NCI-H82 treated with DMSO at 0.1 percent for 48 hours (cell line): Measurements from ENCODE around the gene EEF1AKMT3.

ENCODE experiments used
- DNase-seq: peaks from one replicate; lab custom pipeline; 2025; ENCODE audit not compliant: unreplicated experiment; lab: John Stamatoyannopoulos, UW

Gene EEF1AKMT3

DNA sequence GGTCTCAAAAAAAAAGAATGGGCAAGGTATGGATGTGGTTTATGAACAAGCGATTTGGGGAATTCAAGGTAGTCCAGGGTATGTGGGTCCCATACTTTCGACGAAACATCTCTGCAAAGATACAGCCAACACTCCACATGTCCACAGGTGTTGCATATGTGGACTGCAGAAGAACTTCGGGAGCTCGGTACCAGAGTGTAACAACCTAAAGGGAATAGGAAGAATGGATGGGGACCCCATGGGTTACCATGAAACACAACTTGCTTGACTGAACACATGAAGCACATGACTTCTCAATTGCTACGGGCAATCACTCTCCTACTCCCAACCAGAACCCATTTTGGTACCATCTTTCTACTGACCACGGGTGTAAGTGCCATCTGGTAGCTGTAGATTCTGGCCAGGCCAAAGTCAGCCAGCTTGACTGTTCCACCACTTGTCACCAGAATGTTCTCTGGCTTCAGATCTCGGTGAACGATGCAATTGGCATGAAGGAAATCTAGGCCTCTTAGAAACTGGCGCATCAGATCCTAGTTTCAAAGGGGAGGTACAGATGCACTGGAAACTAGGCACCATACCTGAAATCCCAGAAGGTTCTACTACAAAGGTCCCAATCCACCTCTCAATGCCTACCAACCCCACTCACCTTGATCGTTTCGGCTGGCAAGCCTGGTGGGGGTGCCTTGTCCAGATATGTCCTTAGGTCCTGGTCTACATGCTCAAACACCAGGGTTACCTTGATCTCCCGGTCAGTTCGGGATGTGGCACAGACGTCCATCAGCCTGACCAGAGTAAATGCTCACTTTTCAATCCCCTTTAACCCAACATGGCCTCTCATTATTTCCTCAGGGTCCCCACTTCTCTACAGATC, 21.6 kb upstream of the EEF1AKMT3 start:
- DNase-seq, result no peak

GRCh38 chr12:57751432-57751787, 21.0 kb upstream of the EEF1AKMT3 start:
- DNase-seq, result no peak

GRCh38 chr12:57751788-57752667, 20.4 kb upstream of the EEF1AKMT3 start, which contains the start of gene CDK4:
CDK4 (minus strand) TSS chr12:57752310; CDS start chr12:57751717, 593 bp downstream.
- DNase-seq, result peak; percentile 98

- no peak for DNase-seq
Measured at GRCh38 chr12:57752668-57753000, 19.8 kb upstream of the EEF1AKMT3 start.

DNA sequence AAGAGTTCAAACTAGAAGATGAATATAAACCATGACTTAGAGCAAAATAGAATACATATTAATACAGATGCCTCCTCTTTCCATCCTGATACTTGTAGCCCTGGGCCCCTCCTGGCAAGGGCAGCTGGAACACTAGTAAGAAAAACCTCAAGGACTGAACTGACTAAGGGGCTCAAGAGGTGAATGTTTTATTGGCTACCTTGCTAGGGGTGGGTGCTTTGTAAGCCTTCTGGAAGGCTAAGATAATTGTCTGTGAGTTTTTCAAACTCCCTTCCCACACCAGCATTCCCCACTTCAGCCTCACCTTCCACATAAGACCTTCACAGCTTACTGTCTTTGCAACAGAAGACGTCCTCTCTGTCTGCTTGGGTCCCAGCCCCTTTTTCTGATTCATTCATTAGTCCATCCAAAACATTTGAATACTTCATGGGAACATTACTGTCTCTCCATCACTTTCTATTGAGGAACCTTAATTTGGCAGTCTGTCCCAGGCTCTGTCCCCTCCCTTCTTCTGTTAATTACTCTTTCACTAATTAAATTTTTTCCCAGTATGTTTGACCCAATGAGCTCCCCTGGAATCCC, 18.6 kb upstream of the EEF1AKMT3 start:
- DNase-seq, result no peak

DNA sequence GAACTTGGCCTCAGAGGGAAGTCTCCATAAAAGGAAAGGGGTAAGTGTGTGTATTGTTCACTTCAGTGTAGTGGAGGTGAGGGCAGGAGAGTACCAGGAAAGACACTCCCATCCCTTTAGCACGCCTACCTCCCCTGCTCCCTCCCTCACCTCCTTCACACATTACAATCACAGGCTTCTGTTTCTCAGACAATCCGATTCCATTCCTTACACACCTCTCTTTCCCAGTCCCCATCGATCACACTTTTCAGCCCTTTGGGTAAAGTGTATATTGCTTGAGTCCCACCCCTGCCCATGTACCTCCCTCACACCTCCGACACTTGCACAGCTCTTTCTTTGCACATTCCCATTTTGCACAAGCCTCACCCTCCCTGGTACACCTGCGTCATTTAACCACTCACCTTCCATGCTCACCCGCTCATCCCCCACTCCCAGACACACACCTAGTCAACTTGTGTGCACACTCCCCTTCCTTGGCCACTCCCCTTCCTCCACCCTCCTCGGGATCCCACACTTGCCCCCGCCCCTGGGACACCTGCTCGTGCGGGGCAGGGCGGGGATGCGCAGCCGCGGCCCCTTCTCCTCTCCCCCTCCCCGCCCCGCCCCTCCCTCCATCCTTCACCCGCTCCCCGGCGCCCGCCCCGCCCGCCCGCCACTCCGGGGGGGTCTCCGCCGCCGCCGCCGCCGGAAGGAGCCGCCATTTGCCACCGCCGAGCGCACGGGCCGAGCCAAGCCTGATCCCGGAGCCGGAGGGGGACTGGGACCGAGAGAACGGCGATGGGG, 17.8 kb upstream of the EEF1AKMT3 start, which contains the start of gene MARCHF9:
Gene MARCHF9 (plus strand): TSS at position 693 of the 783 bp plus-strand sequence. CDS start 426 bp downstream, outside the sequence.
- peak; percentile 76 for DNase-seq

DNA sequence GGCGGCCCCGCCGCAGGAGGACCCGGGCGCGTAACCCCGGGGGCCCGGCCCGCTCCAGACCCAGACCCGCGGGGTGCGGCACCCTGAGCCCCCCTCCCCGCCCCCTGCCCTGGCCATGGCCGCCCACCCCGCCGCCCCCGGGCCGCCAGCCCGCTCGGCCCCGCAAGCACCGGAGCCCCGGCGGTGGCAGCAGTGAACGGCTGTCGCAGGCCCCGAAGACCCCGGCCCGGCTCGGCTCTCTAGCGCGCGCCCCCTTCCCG, 17.3 kb upstream of the EEF1AKMT3 start:
- DNase-seq, result no peak

DNA sequence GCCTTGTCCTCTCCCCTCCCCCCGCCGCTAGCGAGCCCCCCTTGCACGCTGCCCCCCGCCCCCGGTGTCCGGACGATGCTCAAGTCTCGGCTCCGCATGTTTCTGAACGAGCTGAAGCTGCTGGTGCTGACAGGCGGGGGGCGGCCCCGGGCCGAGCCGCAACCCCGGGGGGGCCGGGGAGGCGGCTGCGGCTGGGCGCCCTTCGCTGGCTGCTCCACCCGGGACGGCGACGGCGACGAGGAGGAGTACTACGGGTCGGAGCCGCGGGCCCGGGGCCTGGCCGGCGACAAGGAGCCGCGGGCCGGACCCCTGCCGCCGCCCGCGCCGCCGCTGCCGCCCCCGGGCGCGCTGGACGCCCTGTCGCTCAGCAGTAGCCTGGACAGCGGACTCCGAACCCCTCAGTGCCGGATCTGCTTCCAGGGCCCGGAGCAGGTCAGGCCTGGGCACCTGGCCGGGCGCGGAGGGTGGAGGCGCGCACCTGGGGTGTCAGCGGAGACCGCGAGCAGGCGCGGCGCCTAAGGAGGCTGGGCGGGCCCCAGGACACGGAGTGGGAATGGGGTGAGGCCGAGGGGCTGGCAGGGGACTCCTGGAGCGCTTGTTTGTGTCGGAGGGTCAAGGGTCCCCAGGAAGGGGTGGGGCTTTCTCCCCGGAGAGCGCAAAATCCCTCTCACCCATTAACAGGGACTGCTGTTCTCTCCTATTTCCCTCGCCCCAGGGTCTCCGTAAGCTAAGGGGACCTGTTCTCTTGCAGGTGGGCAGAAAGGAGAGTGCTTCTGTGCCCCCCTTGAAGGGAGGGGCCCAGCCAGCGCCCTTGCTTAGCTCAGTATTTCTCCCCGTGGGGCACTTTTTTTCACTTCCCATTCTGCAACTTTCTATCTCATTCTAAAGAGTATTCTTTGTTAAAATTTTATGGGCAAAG, 16.7 kb upstream of the EEF1AKMT3 start:
- DNase-seq, result no peak

- peak; percentile 28 for DNase-seq
Measured at GRCh38 chr12:57756406-57757341, 15.7 kb upstream of the EEF1AKMT3 start.

DNA sequence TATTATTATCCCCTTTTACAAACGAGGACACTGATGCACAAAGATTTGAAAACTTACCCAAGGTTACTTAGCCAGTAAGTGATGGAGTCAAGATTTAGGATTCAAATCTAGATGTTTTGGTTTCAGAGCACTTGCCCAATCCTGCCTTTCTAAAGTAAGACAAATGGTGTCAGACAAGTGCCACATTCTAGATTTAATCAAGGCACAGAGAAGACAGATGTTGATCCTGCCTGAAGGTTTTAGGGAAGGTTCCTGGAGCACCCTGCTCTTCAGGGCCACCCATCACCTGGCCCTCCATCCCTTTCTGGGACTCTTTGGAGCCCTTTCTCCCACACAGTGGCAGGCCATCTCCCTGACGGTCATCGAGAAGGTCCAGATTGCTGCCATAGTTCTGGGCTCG, 14.6 kb upstream of the EEF1AKMT3 start:
- DNase-seq, result no peak

DNA sequence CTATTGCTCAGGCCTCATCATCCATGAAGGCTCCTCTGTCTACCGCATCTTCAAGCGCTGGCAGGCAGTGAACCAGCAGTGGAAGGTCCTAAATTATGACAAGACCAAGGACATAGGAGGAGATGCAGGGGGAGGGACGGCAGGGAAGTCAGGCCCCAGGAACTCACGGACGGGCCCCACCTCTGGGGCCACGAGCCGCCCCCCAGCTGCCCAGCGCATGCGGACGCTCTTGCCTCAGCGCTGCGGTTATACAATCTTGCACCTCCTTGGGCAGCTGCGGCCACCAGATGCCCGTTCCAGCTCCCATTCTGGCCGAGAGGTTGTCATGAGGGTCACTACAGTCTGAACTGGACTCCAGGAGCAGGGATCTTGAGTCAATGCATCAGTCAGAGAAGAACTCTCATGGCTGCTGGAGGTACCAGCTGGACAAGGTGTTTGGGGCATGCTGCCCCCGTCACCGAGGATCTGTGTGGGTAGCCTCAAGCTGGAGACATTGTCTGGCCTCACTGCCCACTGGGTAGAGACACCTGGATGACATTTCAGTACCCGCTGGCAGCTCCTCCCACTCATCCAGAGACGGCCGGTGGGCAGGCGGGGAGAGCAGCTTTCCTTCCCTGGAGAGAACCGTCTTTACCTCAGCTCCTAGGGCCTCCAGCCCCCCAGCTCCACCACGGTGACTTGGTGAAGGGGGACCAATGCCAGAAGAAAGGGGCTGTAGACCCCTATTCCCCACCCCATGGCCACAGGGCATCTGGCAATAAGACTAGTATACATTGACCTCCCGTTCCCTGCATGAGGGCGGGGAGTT, 13.7 kb upstream of the EEF1AKMT3 start:
- DNase-seq, result no peak

- peak; percentile 18 for DNase-seq
Measured at GRCh38 chr12:57759360-57759980, 12.9 kb upstream of the EEF1AKMT3 start.

GRCh38 chr12:57760347-57760982, 11.9 kb upstream of the EEF1AKMT3 start:
- DNase-seq, result no peak

DNA sequence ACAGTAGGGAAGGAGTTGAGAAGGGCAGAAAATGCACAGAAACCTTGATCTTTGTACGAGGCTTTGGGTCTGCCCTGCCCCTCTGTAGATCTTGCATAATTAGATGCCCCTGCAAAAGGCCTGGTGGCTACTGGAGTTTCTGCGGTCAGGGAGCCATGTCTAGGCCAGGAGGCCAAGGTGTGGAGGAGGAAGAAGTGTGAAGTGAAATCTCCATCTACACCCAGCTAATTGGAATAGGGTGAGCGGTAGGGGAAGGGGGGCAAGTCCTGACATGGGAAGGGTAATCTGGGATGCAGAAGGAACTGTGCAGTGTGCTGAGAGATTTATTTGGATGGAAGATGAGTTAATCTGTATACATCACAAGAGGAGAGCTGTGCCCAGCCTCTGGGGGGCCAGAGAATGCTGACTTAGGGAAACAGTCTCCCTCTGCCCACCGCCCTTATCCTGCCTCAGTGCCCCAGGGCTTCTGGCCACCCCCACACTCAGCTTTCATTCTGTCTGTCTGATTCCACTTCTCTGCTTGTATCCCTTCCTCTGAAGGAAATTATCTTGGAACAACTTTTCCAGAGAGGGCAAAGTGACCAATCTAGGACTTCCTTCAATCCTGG, 10.9 kb upstream of the EEF1AKMT3 start:
- peak; percentile 36 for DNase-seq

DNA sequence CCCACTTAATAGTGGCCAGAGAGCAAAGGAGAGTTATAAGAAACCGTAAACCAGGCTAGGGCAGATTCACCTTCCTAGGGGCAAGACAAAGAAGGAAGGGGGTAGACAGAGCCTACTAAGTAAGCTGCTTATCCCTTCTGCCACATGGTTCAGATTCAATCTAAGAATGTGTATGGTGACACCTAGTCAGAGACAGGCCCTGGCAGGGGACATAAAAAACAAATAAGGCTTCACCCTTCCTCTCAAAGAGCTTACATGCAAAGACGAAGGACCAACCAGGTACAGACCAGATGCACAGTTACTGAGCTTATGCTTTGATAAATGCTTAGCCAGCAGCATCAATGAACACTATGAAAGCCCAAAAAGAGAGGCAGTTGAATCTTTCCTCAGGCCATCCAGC, 10.0 kb upstream of the EEF1AKMT3 start:
- DNase-seq, result peak; percentile 88

GRCh38 chr12:57763881-57764661, 8.3 kb upstream of the EEF1AKMT3 start:
- no peak for DNase-seq
